ENCODE data around the gene DSCAML1.

DSCAML1 gene

DNA sequence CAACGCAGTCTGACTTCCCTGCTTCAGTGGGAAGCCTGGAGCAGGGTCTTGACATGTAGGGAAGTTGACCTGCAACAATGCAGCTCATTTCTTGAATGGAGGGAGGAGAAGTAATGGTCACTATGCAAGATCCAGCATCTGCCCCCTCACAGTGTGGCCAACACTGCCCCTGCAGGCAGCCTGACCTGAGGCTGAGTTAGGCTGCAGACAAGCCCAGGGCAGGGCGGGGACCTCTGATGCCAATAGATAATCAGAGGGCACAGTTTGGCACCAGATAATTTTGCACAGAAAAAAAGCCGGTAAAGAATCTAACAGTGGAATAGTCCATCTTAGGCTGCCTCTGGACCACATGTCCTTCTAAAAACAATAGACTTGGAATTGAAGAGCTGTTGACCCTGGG lies 182.3 kb downstream of the DSCAML1 start:
- no peak for DNase-seq (ENCODE audit: low read depth in 2 of 2)

GRCh38 chr11:117613521-117613920 lies 183.5 kb downstream of the DSCAML1 start:
- DNase-seq (ENCODE audit: low read depth in 2 of 2), result no peak

- DNase-seq (ENCODE audit: low read depth in 2 of 2), result no peak
These were observed 184.8 kb downstream of the DSCAML1 start for GRCh38 chr11:117612177-117612576.

DNA sequence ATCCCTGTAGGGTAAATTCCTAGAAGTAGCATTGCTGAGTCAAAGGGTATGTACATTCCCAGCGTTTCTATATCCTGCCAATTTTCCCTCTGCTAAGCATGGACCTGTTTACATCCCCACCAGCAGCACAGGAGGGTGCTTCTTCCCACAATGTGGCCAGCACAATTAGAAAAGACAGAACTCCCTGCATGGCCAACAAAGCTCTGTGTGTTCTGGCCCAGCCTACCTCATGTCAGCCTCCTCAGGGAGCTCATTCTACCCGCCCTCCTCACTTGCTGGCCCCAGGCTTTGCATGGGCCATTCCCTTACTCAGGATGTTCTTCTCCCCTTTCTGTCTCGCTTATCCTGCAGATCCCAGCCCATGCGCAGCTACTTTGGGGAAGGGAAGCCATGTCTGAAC lies 186.1 kb downstream of the DSCAML1 start:
- no peak for DNase-seq (ENCODE audit: low read depth in 2 of 2)

- DNase-seq (ENCODE audit: low read depth in 2 of 2), result no peak
These were observed 187.0 kb downstream of the DSCAML1 start for GRCh38 chr11:117610045-117610444.

DNA sequence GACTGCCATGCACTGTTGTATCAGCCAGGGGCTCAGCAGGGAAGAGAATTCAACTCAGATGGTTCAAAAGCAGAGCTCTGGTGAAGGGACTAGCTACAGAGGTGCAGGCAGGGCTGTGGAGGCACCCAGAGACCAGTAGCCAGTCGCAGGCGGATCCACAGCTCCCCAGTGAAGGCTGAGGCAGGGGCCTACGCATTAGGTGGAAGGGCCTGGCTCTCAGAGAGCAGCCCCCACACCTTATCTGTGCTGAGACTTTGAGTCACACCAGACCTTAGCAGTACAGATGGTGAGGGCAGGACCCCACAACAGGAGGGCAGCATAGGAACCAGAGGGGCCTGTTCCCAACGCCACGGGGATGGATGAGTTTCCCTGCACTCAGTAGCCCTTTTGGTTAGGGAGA lies 189.6 kb downstream of the DSCAML1 start:
- DNase-seq (ENCODE audit: low read depth in 2 of 2), result no peak

GRCh38 chr11:117606790-117607189 lies 190.2 kb downstream of the DSCAML1 start:
- DNase-seq (ENCODE audit: low read depth in 2 of 2), result no peak

DNA sequence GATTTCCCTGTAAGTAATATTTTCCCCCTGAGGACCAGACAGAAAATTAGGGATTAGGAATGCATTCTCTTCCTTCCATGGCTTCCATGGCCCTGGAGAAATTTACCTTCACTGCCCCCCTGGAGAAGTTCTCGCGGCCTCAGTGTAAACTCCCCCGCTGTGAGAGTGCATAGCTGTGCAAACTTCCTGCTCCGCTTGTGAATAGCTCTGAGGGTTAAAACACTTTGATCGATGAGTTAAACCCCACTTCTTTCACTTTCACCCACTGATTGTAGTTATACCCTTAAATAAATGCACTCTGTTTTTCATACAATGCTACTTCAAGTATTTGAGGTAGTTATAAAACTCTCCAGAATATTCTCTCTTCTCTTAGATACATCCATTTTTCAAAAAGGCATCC lies 190.8 kb downstream of the DSCAML1 start:
- no peak for DNase-seq (ENCODE audit: low read depth in 2 of 2)

GRCh38 chr11:117605331-117605730 lies 191.7 kb downstream of the DSCAML1 start:
- DNase-seq (ENCODE audit: low read depth in 2 of 2), result no peak

GRCh38 chr11:117604336-117604995 lies 192.6 kb downstream of the DSCAML1 start:
- no peak for DNase-seq (ENCODE audit: low read depth in 2 of 2)

DNA sequence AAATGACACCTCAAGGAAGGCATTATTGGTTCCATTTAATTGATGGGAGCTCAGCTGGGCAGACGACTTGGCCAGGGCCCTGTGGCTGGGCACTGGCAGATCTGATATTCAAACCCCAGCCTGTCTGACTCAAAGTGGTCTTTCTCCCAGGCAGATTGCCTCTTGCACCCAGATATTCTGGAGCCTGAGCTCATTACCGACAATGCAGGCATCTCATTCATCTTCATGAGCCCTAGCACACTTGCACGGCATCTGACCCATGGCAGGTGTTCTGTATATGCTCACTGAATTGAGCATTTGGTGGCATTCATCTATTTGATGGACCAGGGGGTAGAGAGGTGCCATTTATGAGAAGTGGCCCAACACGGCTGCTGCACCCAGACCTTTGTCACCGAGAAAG lies 193.1 kb downstream of the DSCAML1 start:
- DNase-seq (ENCODE audit: low read depth in 2 of 2), result no peak

GRCh38 chr11:117601006-117601708 lies 195.9 kb downstream of the DSCAML1 start:
- DNase-seq (ENCODE audit: low read depth in 2 of 2), result no peak

DNA sequence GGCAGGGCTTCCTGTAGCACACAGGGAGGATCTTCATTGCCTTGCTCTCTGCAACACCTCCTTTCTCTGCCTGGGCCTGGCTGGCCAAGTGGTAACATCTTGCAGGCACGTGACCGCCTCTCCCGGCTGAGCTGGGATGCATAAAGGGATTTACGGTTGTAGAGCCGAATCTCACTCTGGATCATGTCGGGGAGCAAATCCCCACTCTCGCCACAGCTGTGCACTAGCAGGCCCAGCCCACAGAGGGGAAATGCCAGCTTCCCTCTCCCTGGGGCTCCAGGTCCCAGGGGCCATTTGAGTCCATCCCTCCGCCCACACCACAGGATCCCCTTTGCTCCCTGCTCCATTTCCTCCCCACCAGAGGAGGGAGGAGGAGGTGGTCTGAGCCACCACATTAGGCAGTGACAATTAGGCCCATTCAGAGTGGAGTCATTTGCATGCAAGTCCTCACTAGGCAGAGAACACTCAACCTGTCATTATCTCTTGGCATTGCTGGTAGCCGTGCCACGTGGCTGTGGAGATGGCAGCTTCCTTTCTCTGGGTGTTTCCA lies 196.7 kb downstream of the DSCAML1 start:
- DNase-seq (ENCODE audit: low read depth in 2 of 2), result no peak

- DNase-seq (ENCODE audit: low read depth in 2 of 2), result no peak
These were observed 199.9 kb downstream of the DSCAML1 start for GRCh38 chr11:117597071-117597470.

DNA sequence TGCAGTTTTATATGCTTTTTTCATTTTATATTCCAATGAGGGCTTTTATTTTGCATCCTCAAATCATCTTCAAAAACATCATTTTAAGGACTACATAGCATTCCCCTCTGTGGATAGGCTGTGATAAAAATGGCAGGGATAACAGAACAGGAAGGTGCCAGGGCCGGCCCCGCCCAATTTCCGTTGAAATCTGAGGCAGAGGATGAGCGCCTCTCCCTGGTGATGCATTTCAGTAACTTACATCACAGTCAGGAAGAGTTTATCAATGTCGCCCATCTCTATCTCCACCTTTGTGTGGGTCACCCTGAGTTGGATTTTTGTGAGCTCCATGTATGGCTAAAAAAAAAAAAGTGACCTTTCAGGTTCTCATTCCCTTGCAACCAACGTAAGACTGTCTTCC lies 201.6 kb downstream of the DSCAML1 start:
- DNase-seq (ENCODE audit: low read depth in 2 of 2), result no peak

- no peak for DNase-seq (ENCODE audit: low read depth in 2 of 2)
These were observed 202.3 kb downstream of the DSCAML1 start for GRCh38 chr11:117594721-117595120.

- no peak for DNase-seq (ENCODE audit: low read depth in 2 of 2)
These were observed 204.0 kb downstream of the DSCAML1 start for GRCh38 chr11:117593065-117593464.

- DNase-seq (ENCODE audit: low read depth in 2 of 2), result no peak
These were observed 205.5 kb downstream of the DSCAML1 start for GRCh38 chr11:117591316-117592039.

DNA sequence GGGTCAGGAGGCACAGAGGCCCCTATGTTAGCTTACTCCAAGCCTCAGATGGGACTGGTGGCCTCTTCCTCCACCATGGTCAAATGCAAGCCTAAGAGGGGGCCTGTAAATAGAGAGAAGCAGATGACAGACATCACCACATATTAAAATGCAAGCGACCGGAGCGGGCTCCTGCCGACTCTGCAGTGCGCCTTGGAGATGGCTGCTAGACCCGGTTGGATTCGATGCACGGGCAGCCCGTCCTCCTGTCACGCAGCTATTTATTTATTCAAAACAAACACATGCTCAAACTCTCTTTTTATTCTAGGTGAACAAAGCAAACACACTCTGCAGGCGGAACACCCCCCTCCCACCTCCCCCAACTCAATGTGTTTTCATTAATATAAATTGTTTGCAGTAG lies 208.0 kb downstream of the DSCAML1 start:
- DNase-seq (ENCODE audit: low read depth in 2 of 2), result no peak

GRCh38 chr11:117588166-117588810 lies 208.7 kb downstream of the DSCAML1 start:
- DNase-seq (ENCODE audit: low read depth in 2 of 2), result no peak

- no peak for DNase-seq (ENCODE audit: low read depth in 2 of 2)
These were observed 209.6 kb downstream of the DSCAML1 start for GRCh38 chr11:117587416-117587815.

DNA sequence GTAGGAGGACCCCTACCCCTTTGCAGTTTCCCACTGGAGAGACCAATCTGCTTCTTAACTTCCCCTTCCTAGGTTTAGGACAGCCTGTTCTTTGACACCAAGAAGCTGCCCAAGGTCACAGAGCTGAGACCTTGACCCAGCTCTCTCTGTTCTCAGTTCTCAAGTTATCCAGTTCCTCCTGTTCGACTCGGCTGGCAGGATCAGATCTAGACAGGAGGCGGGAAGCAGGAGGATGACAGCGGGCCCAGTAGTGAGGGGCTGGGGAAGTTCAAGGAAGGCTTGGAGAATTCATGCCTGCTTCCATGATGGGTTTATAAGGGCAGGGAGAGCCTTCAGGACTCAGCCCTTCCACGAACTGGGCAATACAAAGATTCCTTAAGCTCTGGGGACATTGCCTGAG lies 210.6 kb downstream of the DSCAML1 start:
- no peak for DNase-seq (ENCODE audit: low read depth in 2 of 2)

Data from activated CD8-positive, alpha-beta memory T cell treated with anti-CD3 and anti-CD28 coated beads for 4 hours (primary cell).